ENCODE data around the gene ABCB4.

The ABCB4 gene

DNA sequence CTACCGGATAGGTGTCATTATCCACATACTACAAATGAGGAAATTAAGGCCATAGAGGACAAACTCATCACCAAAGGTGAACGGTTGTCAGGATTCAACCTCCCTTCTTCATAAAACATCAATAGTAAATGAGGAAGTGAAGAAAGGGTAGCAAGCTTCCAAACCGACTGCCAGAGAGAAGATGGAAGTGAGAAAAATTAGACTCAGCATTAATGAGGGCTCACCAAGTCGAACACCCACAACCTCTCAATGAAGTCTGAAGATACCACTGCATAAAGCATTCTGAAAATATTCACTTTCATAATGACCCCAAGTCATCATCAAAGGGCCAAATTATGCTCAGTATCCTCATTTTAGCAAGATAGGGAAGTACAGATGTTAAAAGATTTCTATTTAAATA lies 29.6 kb downstream of the ABCB4 start:
- Histone ChIP-seq H3K36me3 (ENCODE audit: control insufficient read depth, low read length) (peaks cover 13% of the 10 kb centered on the region), H3K27ac (ENCODE audit: low read depth, low read length) (no peak overlapping the region), H3K4me3 (ENCODE audit: low read length) (no peak overlapping the region), H3F3A (ENCODE audit: control insufficient read depth, insufficient read depth) (no peaks in the 10 kb centered on the region), H3K9me2 (replicated peaks; ENCODE audit: control insufficient read depth, low read length) (no peaks in the 10 kb centered on the region), H4K20me1 (ENCODE audit: control insufficient read depth, insufficient read depth, low read depth, low read length) (no peaks in the 10 kb centered on the region), H3K9me3 (ENCODE audit: control insufficient read depth, insufficient read depth, low read length) (no peaks in the 10 kb centered on the region), H3K4me1 (ENCODE audit: control insufficient read depth, low read length) (peaks cover 3% of the 10 kb centered on the region; the same call in 1 of the 2 replicates), H3K79me2 (ENCODE audit: control insufficient read depth, low read length) (no peaks in the 10 kb centered on the region), H3K4me2 (ENCODE audit: low read length) (no peak overlapping the region), H3K27me3 (ENCODE audit: control insufficient read depth, low read length) (no peaks in the 10 kb centered on the region)
- TF ChIP-seq CTCF (IDR thresholded peaks at IDR 0.05; ENCODE audit: low read depth, low read length, poor library complexity, severe bottlenecking) (no peak), EZH2phosphoT487 (IDR thresholded peaks at IDR 0.05; ENCODE audit: borderline replicate concordance, low read length) (no peak)

DNA sequence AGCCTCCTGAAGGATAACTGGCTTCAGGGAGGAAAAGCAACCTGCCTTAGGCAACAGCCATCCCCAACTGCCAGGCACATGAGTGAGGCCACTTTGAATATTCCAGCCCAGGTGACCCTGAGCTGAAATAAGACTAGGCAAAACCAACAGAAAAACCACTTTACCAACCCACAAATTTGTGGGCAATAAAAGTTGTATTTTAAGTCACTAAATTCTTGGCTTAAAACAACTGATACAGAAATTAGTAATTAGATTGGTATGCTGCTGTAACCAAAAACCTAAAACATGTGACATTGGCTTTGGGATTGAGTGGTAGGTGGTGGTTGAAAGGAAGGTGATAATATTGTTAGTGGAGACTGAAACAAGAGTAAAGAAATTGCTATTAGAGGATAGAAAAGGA lies 39.9 kb downstream of the ABCB4 start:
- Histone ChIP-seq H3K36me3 (ENCODE audit: control insufficient read depth, low read length) (0 out of 2 replicates have a peak, but pooled peaks cover 3% of the 10 kb centered on the region), H3K4me3 (ENCODE audit: low read length) (no peak overlapping the region), H3K27me3 (ENCODE audit: control insufficient read depth, low read length) (no peaks in the 10 kb centered on the region), H3K79me2 (ENCODE audit: control insufficient read depth, low read length) (no peaks in the 10 kb centered on the region), H3K9me3 (ENCODE audit: control insufficient read depth, insufficient read depth, low read length) (no peaks in the 10 kb centered on the region), H3K27ac (ENCODE audit: low read depth, low read length) (no peak overlapping the region), H3K4me2 (ENCODE audit: low read length) (no peak overlapping the region), H3K4me1 (ENCODE audit: control insufficient read depth, low read length) (no peaks in the 10 kb centered on the region), H3K9me2 (replicated peaks; ENCODE audit: control insufficient read depth, low read length) (no peaks in the 10 kb centered on the region), H3F3A (ENCODE audit: control insufficient read depth, insufficient read depth) (no peaks in the 10 kb centered on the region), H4K20me1 (ENCODE audit: control insufficient read depth, insufficient read depth, low read depth, low read length) (no peaks in the 10 kb centered on the region)
- TF ChIP-seq CTCF (IDR thresholded peaks at IDR 0.05; ENCODE audit: low read depth, low read length, poor library complexity, severe bottlenecking) (no peak), EZH2phosphoT487 (IDR thresholded peaks at IDR 0.05; ENCODE audit: borderline replicate concordance, low read length) (no peak)

DNA sequence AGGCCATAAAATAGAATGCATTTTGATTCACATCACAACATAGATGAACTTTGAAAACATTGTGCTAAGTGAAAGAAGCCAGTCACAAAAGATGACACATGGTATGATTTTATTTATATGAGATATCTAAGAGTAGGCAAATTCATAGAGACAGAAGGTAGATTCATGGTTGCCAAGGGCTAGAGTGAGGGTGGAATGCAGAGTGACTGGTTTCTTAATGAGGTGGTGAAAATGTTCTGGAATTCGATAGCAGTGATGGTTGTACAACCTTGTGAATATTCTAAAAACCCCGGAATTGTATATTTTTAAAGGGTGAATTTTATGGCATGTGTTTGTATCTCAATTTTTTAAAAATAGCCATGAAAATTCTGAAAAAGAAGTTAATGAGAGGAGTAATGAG lies 42.9 kb downstream of the ABCB4 start:
- TF ChIP-seq EZH2phosphoT487 (IDR thresholded peaks at IDR 0.05; ENCODE audit: borderline replicate concordance, low read length) (no peak), CTCF (IDR thresholded peaks at IDR 0.05; ENCODE audit: low read depth, low read length, poor library complexity, severe bottlenecking) (no peak)
- no peak overlapping the region for H3K4me3 ChIP-seq (ENCODE audit: low read length)
- no peaks in the 10 kb centered on the region for H3K27me3 ChIP-seq (ENCODE audit: control insufficient read depth, low read length)
- no peaks in the 10 kb centered on the region for H4K20me1 ChIP-seq (ENCODE audit: control insufficient read depth, insufficient read depth, low read depth, low read length)
- H3K27ac ChIP-seq (ENCODE audit: low read depth, low read length) = no peak overlapping the region
- no peaks in the 10 kb centered on the region for H3F3A ChIP-seq (ENCODE audit: control insufficient read depth, insufficient read depth)
- no peaks in the 10 kb centered on the region for H3K9me2 ChIP-seq (replicated peaks; ENCODE audit: control insufficient read depth, low read length)
- H3K4me2 ChIP-seq (ENCODE audit: low read length) = no peak overlapping the region
- no peaks in the 10 kb centered on the region for H3K36me3 ChIP-seq (ENCODE audit: control insufficient read depth, low read length)
- no peaks in the 10 kb centered on the region for H3K4me1 ChIP-seq (ENCODE audit: control insufficient read depth, low read length)
- H3K79me2 ChIP-seq (ENCODE audit: control insufficient read depth, low read length) = no peaks in the 10 kb centered on the region
- no peaks in the 10 kb centered on the region for H3K9me3 ChIP-seq (ENCODE audit: control insufficient read depth, insufficient read depth, low read length)

- H3F3A ChIP-seq (ENCODE audit: control insufficient read depth, insufficient read depth) = no peaks in the 10 kb centered on the region
- H3K27me3 ChIP-seq (ENCODE audit: control insufficient read depth, low read length) = no peaks in the 10 kb centered on the region
- H3K4me2 ChIP-seq (ENCODE audit: low read length) = no peak overlapping the region
- H3K9me2 ChIP-seq (replicated peaks; ENCODE audit: control insufficient read depth, low read length) = no peaks in the 10 kb centered on the region
- H3K4me3 ChIP-seq (ENCODE audit: low read length) = no peak overlapping the region
- no peaks in the 10 kb centered on the region for H3K36me3 ChIP-seq (ENCODE audit: control insufficient read depth, low read length)
- TF ChIP-seq EZH2phosphoT487 (IDR thresholded peaks at IDR 0.05; ENCODE audit: borderline replicate concordance, low read length) (no peak), CTCF (IDR thresholded peaks at IDR 0.05; ENCODE audit: low read depth, low read length, poor library complexity, severe bottlenecking) (no peak)
- no peaks in the 10 kb centered on the region for H4K20me1 ChIP-seq (ENCODE audit: control insufficient read depth, insufficient read depth, low read depth, low read length)
- no peak overlapping the region for H3K27ac ChIP-seq (ENCODE audit: low read depth, low read length)
- H3K9me3 ChIP-seq (ENCODE audit: control insufficient read depth, insufficient read depth, low read length) = no peaks in the 10 kb centered on the region
- peaks cover 9% of the 10 kb centered on the region for H3K4me1 ChIP-seq (ENCODE audit: control insufficient read depth, low read length)
- H3K79me2 ChIP-seq (ENCODE audit: control insufficient read depth, low read length) = no peaks in the 10 kb centered on the region
Observed at GRCh38 chr7:87427288-87427687, 48.2 kb downstream of the ABCB4 start.

Data from DOHH2 (cell line).